ENCODE results near the gene ADISSP.

ADISSP gene

DNA sequence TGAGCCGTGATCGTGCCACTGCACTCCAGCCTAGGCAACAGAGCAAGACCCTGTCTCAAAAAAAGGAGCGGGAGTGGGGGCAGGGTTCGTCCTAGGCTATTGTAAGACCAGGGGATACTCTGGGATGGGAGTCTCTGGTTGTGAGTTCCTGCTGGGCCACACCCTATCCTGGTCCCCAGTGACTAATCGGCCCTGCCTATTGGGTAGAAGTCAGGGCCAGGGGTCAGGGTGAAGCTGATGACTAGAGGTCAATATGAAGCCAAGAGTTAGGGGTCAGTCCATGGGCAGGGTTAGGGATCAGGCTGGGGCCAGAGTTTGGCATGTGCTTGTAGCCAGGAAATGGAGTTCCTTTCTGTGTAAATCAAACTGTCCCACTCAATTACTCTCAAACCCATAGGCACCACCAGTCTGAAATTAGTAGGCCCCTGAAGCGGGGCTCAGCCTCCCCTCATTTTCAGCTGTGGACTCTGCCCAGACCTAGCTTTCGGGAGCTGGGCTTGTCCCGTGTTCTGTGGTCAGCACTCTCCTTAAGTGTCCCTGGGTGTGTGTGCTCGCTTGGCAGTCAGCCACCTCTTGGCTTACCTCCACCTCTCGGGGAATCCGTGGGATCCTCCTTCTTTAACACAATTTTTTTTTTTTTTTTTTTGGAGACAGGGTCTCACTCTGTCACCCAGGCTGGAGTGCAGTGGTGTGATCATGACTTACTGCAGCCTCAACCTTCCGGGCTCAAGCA lies 33.3 kb downstream of the ADISSP start:
- DNase-seq, result no peak

DNA sequence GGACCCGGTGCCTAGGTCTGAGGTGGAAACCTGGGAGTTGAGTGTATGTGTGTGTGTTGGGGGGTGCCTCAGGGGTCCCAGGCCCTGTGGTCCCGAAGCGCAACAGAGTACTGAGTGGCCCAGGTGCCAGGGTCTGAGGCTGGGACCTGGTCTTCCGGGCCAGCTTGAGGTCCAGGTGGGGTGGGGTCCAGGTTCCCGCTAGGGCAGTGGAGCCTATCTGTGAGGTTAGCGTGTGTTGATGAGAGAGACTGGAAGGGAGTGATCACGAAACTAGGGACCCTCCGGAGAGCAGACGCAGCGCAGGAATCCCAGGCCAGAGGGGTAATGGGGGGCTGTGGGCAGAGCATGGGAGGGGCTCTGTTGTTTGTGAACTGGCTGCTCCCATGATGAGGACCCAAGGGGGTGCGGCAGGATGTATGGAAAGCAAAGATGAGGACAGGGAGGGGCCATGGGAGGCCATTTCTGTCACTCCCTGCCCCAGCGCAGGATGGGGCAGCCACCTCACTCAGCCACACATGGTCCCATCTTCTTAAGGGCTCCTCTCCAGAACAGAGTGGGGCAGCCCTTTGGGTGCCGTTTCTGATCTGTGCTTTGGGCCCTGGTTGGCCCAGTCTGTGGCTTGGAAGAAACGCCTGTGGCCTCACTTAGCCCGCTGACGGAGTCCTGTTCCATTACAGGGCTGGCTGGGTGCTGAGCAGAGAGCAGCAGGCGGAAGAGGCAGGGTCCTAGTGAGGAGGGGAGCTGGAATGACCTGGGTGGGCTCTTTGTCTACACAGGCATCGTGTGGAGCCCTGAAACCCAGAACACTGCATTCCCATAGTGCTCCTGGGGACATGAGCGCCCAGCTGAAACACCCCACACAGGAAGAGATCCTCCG lies 34.2 kb downstream of the ADISSP start:
- no peak for DNase-seq

DNA sequence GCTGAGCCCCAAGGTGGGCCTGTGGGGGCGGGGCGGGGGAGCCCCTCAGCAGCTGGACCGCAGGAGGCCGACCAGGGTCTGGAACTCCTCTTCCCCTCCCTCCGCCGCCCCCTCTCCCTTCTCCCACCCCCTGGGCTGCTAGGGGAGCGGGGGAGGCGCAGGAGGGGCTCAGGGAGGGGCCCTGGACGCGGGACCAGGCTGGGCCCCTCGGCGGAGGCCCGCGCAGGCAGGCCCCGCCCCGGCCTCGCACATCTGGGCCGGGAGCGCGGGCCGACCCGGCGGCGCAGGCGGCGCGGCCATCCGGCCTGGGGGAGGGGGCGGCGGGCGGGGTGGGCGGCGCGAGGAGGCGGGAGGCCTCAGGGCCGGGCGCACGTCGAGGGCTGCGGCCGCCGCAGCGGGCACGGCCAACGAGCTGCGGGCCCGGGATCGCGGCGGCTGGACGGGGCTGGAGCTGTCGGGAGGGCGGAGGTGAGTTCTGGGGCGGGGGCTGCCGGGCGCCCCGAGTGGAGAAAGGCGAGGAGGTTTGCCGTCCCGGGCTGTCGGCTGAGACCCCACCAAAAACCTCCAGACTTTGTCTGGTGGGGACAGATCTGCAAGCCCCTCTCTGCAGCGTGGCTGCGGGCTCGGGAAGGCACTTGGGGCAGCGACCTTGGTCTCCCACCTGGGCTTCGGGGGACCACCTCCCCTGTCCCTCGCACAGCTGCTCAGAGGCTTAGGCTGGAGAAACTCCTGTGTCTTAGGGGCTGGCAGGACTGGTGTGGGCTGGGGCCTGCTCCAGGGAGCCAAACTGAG lies 35.0 kb downstream of the ADISSP start, which contains the start of gene HSPA12B:
HSPA12B (plus strand) TSS at position 359 of the 792 bp plus-strand sequence. CDS start 5,990 bp downstream, outside the sequence.
- no peak for DNase-seq

DNA sequence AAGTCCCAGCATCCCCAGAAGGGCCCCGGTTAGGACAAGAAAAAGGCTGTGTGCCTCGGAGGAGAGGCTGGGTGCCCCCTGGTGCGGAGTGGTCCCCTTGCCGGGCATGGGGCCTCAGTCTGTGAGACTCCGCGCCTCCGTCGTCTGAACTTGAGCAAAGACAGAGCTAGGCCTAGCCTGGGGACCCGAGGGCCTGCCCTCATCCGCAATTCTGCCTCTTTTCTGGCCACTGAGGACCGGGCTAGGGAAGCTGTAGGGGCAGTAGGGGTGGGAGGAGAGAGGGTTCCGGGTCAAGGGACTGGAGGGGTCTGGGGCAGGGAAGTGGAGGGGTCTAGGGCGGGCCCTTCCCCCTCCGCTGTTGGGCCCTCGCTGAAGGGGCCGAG lies 35.6 kb downstream of the ADISSP start:
- no peak for DNase-seq

DNA sequence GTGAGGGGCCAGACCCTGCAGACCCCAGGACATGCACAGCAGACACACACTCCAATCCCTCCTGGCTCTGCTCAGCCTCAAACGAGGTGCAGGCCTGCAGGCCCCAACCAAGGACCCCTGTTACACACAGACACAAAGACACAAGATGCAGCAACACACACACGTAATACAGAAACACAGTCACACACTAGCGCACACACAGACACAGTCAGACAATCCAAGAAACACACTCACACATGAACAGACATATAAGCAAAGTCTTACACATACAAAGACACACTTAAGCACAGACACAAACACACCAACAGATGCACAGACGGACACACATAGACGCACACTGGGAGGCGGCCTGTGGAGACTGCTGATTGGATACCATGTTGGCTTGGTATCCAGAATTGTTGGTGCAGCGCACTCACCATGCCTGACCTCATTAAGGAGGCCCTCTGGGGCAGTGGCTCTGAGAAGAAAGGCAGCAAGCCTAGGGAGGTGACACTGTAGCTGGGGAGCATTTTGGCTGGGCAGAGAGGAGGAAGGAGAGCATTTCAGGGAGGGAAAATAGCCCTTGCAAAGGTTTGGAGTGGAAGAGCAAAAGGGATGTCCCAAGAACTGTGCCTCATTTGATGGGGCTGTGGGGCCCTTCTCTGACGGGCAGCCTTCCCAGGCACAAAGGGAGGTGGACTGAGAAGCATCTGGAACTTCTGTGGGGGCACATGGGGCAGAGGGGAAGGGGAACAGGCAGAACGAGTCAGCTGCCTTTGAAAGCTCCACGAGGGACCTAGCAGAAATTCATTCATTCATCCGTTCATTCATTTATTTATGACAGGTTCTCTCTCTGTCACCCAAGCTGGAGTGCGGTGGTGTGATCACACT lies 36.5 kb downstream of the ADISSP start:
- DNase-seq, result no peak

DNA sequence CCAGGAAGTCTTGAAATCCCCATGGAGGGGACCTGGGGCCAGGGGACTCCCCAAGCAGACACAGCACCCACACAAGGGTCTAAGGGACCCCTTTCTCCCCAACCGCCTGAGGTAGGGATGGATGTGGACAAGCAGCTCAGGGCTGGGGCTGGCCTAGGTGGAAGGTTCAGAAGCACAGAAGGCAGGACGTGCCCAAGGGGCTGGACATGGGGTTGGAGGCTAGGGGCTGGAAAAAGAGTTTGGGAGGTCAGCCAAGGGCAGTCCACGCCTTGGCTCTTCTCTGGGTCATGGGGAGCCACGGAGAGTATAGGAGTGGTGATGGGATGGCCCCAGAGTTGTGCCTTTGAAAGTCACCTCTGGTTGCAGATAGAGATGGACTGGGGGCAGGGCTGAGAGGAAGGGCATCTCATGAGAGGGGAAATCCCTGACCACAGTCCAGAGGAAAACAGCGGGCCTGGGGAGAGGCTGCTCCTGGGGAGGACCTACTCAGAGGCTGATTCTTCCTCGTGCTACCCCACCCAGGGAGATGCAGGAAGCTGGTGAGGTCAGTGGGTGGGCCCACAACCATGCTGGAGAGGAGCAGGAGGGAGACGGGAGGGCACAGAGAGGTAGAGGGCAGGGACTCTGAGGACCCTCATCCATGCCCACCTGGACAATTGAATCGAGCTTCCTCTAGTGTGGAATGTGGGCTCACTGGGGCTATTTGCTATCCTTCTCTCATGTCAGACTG lies 37.6 kb downstream of the ADISSP start:
- DNase-seq, result no peak

DNA sequence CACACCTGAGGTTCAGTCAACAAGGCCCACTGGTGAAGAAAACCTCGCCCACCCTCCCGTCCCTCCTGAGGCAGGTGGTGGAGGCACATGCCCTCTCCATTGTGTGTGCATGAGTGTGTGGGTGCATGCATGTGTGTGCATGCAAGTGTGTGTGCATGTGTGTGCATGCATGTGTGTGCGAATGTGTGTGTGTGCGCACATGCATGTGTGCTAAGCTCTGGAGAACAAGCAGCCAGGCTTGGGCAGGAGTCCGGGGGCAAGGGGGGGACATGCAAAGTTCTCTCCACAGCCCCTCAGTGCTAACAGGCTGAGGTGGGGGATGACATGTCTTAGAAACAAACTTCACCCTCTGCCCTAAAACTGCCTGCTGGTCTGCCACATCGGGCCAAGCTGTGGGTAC lies 38.2 kb downstream of the ADISSP start:
- DNase-seq, result no peak

DNA sequence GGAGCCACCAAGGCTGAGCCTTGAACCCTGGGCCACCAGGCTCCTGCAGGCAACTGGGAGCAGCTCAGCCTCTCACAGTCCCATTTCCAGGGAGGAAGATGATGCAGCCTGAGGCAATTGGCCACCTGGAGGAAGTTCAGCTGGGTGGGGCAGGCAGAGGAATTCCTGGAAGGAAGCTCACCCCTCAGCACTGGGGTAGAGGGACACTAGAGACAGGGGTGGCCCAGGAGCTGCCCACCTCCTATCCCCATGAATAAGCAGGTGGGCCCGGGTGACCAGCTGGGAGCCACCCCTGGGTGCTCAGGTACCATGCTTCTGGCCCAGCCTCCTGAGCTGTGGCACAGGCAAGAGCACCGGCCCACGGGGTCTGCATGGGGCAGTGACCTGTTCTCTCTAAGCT lies 38.7 kb downstream of the ADISSP start:
- DNase-seq, result no peak

DNA sequence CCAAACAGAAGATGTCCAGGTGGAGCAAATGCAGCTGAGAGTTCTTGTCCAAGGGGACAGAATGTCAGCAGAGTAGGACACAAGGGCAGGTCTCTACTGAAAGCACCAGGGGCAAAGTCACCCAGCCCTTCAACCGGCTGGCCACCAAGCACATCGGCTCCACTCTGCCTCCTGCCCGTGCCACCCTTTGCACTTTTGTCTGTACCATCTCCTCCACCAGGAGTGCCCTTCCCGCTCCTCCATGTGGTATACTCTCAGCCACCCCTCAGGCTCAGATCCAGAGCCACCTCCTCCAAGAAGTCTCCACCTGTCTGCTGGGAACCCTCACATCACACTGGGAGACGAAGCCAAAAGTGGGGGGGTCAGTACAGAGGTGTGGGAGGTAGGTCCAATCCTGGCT lies 39.2 kb downstream of the ADISSP start:
- DNase-seq, result no peak

DNA sequence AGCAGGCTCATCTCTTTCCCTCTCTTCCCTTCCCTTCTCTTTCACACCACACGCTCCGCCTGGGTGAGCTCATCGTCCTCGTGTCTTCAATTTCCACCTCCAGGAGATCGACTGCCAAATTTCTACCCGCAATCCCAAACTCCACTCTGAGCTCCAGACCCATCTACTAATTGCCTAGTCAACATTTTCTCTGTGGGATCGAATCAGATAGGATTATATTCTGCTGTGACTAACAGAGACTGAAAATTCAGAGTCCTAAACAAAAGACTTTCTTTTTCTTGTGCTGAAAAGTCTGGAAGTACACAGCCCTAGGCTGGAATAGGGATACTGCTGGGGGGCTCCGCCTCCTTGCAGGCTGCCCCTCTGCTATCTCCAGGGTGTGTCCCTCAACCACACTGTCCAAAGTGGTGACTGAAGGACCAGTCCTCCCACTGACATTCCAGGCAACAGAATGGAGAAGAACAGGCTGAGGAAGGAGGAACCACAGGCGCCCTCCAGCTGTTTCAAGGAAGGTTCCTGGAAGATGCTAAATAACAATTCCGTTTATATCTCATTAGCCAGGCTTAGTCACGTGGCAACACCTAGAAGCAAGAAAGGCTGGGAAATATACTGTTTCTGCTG lies 40.0 kb downstream of the ADISSP start:
- DNase-seq, result no peak

DNA sequence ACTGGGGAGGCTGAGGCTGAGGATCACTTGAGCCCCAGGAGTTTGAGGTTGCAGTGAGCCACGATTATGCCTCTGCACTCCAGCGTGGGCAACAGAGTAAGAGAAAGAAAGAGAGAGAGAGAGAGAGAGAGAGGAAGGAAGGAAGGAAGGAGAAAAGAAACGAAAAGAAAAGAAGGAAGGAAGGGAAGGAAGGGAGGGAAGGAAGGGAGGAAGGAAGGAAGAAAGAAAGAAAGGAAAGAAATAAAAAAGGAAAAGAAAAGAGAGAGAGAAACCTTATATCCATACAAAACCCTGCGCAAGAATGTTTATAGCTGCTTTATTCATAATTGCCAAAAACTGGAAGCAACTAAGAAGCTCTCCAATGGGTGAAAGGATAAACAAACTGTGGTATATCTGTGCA lies 43.2 kb downstream of the ADISSP start:
- DNase-seq, result no peak

DNA sequence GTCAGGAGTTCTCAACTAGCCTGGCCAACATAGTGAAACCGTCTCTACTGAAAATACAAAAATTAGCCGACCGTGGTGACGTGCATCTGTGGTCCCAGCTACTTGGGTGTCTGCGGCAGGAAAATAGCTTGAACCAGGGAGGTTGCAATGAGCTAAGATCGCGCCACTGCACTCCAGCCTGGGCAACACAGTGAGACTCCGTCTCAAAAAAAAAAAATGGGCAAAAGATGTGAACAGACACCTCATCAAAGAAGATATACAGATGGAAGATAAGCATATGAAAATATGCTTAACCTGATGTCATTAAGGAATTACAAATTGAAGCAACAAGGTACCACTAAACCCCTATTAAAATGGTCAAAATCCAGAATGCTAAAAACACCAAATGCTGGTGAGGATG lies 44.3 kb downstream of the ADISSP start:
- DNase-seq, result no peak

DNA sequence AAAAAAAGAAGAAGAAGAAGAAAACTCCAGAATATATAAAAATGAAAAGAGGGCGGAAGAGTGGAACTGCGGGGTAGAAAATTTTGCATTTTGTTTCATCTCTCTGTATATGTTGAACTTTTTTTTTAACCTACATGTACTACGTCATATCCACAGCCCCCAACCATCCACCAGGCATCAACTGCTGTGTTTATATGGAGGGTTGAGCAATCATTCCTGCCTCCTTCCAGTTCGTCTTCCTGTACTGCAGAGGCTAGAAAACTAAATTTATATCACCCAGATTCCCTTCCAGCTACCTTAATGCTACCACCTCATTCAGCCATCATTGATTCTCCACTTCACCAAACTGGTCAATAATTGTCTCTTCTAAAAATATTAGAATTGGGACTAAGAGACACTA lies 45.6 kb downstream of the ADISSP start:
- no peak for DNase-seq

DNA sequence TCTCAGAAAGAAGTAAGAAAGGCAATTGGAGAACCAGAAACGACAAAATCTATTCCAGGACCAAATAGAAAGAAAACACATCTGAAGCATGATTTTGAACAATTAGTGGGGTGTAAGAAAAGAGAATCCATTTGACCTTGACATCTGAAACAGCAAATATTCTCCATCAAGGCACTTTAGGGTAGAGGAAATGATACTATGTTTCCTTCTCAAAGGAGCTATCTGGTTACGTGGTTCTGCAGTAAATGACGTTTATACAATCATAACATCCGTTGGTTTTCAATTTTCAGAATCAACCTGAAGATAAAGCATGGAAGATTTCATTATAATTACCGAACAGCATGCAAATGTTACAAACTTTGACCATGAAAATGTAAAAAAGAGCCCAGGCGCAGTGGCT lies 46.9 kb downstream of the ADISSP start:
- no peak for DNase-seq

DNA sequence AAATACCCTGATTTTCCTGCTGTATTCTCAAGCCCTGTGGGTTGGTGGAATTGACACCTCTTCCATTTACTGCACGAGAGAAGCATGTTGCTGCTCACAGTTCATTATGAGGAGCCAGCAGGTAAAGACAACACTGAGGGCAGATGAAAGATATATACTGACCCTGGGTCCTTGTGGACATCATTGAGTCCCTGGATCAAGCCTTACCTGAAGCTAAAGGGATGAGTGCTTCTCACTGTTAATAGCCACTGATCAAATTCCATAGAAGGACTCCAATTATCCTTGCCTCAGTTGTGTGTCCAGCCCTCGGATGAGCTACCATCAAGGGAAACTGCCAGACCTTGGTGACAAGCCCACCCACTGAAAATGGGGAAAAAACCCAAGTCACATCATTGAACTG lies 47.5 kb downstream of the ADISSP start:
- DNase-seq, result no peak

DNA sequence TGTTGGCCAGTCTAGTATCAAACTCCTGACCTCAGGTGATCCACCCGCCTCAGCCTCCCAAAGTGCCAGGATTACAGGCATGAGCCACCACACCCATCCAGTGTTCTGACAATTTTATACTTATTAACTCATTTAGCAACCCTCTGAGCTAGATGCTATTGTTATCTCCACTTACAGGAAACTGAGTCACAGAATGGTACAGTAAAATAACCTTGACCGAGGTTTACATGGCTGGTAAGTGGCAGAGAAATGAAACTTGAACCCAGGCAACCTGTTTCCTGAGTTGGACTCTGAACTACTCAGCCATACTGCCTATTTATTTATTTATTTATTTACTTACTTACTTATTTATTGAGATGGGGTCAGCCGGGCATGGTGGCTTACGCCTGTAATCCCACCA lies 48.5 kb downstream of the ADISSP start:
- no peak for DNase-seq

DNA sequence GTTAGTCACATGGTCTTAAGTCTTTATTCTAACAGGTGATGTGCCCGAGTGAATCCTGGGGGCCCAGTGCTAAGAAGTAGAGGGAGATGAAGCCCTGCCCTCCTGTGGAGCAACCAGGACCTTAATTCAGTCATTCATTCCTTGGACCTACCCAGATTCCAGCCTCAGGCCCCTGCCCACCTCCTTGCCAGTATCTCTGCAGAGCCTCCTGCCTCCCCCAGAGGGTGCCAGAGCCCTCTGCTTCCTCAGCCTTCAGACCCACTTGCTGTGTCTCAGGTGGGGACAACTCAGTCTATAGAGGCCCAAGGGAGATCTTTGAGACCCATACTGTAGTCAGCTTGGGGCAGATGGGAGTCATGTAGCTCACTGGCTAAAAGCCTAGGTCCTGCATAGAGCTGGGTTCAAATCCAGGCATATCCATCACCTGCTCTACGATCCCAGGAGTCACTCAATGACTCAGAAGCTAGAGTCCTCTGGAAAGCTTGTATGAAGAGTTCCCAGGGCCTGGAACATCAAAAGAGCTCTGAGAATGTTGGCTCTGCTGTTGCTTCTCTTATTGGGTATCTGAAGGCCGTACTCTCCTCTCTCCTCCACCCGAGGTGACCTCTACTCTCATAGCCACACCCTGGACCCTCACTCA lies 51.2 kb downstream of the ADISSP start:
- DNase-seq, result peak; percentile 80

DNA sequence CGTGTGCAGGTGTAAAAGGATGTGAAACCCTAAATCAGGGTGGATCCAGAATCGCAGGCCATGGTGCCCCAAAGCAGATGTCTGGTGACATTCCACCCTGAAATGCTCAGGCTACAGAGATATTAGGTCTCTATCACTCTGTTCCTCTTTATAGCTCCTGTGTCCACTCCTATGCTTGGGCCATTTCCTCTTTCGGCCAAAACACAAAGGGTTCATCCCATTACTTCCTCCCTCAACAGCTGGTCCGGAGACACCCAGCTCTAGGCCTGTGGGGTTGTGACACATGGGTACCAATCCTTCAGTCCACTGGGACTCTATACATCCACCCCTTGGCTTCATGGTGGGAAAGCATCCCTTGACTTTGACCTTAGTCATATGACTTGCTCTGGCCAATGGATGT lies 53.5 kb downstream of the ADISSP start:
- no peak for DNase-seq

DNA sequence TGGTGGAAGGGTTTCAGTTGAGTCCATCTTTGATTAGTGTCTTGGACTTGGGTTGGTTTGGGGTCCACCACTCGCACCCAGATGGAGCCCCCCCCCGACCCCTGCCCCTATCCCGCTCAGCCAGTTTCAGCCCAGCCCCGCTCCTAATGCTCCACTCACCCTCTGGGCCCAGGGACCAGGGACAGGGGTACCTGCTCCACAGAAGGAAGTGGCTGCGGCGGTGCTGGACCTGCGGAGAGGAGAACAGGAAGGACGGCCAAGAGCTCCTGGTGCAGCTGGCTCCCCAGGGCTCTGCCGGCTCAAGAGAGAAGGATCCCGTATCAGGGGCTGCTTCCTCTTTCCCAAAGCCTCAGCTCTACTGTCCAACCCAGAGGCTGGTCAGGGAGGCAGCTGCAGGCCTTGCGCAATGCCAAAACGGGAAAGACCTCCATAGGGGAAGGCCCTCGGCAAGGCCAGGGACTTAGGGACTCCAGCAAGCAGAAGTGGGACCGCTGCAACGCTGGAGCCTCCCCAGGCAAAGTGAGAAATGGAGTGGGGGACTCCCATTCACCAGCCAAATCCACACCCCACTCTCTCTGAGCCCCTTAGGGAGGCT lies 55.2 kb downstream of the ADISSP start, which contains the start of gene SIGLEC1:
SIGLEC1 (minus strand) TSS at position 322 of the 595 bp plus-strand sequence. CDS start 5,472 bp downstream, outside the sequence.
- peak; percentile 44 for DNase-seq

DNA sequence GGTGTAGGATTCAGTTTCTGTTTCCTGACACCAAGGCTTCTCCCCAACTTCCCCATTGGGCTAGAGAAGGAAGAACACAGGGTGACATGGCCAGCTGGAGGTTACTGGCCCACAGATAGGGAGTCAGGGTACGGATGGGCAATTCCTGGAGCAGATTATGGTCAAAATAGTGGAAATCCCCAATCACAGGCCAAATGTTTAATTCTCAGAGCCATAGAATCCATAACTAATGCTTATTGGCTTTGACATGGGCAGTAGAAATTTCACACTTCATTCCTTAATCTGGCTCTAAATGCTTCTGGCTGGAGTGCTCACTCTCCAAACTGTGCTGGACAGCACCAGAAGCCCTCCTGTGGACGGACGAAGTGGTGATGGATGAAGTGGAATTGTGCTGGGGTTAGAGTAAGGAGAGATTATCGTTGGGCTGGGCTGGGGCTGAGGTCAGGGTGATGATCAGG lies 56.0 kb downstream of the ADISSP start:
- DNase-seq, result no peak

Data from hematopoietic multipotent progenitor cell treated with erythropoietin and hydrocortisone succinate and interleukin-3 and kit ligand, for 4 days (in vitro differentiated cells).